ENCODE measurements around the gene ZC3H11A. TPM values are rescaled to one million over a fixed set of nuclear protein-coding genes. Genes with fewer than 3 reads are reported as not detected.

ZC3H11A gene
- total RNA-seq, 1 experiment from 2014 or later, result 75.2 TPM

GRCh38 chr1:203813581-203814341 is 18.3 kb downstream of the ZC3H11A start:
- POLR2A ChIA-PET, result no interaction called here
- Mint-ChIP-seq H3K9me3 (no peaks in the 10 kb centered on the region), H3K36me3 (peaks cover 53% of the 10 kb centered on the region), H3K27me3 (ENCODE audit: low read depth) (no peaks in the 10 kb centered on the region; the same call in 1 of the 2 replicates), H3K4me1 (no peaks in the 10 kb centered on the region), H3K4me3 (no peak overlapping the region), H3K27ac (no peak overlapping the region)
- DNase-seq (ENCODE audit: low spot score) (no peak), ATAC-seq (no peak)
- CTCF ChIA-PET, result no interaction called here
- TF ChIP-seq ZNF121 (CRISPR knock-in tag; IDR thresholded peaks at IDR 0.05), result no peak
- no peak for TF ChIP-seq EMX1 (CRISPR knock-in tag; IDR thresholded peaks at IDR 0.05)
- no peak for TF ChIP-seq PREB (CRISPR knock-in tag; IDR thresholded peaks at IDR 0.05; ENCODE audit: borderline replicate concordance)
- TF ChIP-seq ZNF425 (CRISPR knock-in tag; conservative IDR thresholded peaks at IDR 0.05), result no peak
- no peak for TF ChIP-seq TCF7 (CRISPR knock-in tag; IDR thresholded peaks at IDR 0.05; ENCODE audit: low read depth)

GRCh38 chr1:203818399-203818798 is 23.0 kb downstream of the ZC3H11A start:
- H3K27ac Mint-ChIP-seq, result peak overlapping the region; percentile 19; the same call in 1 of the 2 replicates
- H3K4me3 Mint-ChIP-seq, result no peak overlapping the region
- CTCF ChIA-PET, result interaction anchor here (0.6 kb wide), 1 partner anchor 24 kb away, joined by 8 read pairs; no protein-coding TSS in a partner anchor
- H3K9me3 Mint-ChIP-seq, result no peaks in the 10 kb centered on the region
- TF ChIP-seq ZNF317 (CRISPR knock-in tag; IDR thresholded peaks at IDR 0.05; ENCODE audit: borderline replicate concordance, low read depth) (no peak), SOX15 (CRISPR knock-in tag; IDR thresholded peaks at IDR 0.05) (no peak), ZNF138 (CRISPR knock-in tag; conservative IDR thresholded peaks at IDR 0.05) (no peak), ZNF219 (CRISPR knock-in tag; IDR thresholded peaks at IDR 0.05; ENCODE audit: borderline replicate concordance) (no peak), ERG (CRISPR knock-in tag; IDR thresholded peaks at IDR 0.05) (no peak), SP1 (CRISPR knock-in tag; conservative IDR thresholded peaks at IDR 0.05) (no peak), NFYB (CRISPR knock-in tag; conservative IDR thresholded peaks at IDR 0.05; ENCODE audit: low read depth) (no peak)
- no peaks in the 10 kb centered on the region for H3K27me3 Mint-ChIP-seq (ENCODE audit: low read depth)
- POLR2A ChIA-PET, result no interaction called here
- no peaks in the 10 kb centered on the region for H3K4me1 Mint-ChIP-seq
- ATAC-seq, result no peak
- no peak for DNase-seq (ENCODE audit: low spot score)
- H3K36me3 Mint-ChIP-seq, result peaks cover 67% of the 10 kb centered on the region

- ChIA-PET POLR2A (no interaction called here), CTCF (no interaction called here)
- Mint-ChIP-seq H3K36me3 (peaks cover 63% of the 10 kb centered on the region), H3K27me3 (ENCODE audit: low read depth) (no peaks in the 10 kb centered on the region), H3K4me1 (peaks cover 5% of the 10 kb centered on the region), H3K4me3 (no peak overlapping the region), H3K27ac (no peak overlapping the region), H3K9me3 (no peaks in the 10 kb centered on the region)
- DNase-seq (ENCODE audit: low spot score), result no peak
- no peak for ATAC-seq
- TF ChIP-seq ZNF425 (CRISPR knock-in tag; conservative IDR thresholded peaks at IDR 0.05) (no peak), SMAD3 (CRISPR knock-in tag; IDR thresholded peaks at IDR 0.05; ENCODE audit: borderline replicate concordance) (no peak), FOXJ3 (CRISPR knock-in tag; IDR thresholded peaks at IDR 0.05; ENCODE audit: borderline replicate concordance) (no peak), ZNF281 (CRISPR knock-in tag; IDR thresholded peaks at IDR 0.05) (no peak), ZNF138 (CRISPR knock-in tag; conservative IDR thresholded peaks at IDR 0.05) (no peak), NFE2L1 (CRISPR knock-in tag; IDR thresholded peaks at IDR 0.05) (no peak), CREB1 (CRISPR knock-in tag; IDR thresholded peaks at IDR 0.05) (no peak), TEAD4 (CRISPR knock-in tag; IDR thresholded peaks at IDR 0.05) (no peak), NFATC4 (CRISPR knock-in tag; IDR thresholded peaks at IDR 0.05) (no peak), CREM (CRISPR knock-in tag; IDR thresholded peaks at IDR 0.05) (no peak), MXD4 (CRISPR knock-in tag; IDR thresholded peaks at IDR 0.05; ENCODE audit: borderline replicate concordance) (no peak)
- TF ChIP-seq, protein P1, sequence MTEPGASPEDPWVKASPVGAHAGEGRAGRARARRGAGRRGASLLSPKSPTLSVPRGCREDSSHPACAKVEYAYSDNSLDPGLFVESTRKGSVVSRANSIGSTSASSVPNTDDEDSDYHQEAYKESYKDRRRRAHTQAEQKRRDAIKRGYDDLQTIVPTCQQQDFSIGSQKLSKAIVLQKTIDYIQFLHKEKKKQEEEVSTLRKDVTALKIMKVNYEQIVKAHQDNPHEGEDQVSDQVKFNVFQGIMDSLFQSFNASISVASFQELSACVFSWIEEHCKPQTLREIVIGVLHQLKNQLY (CRISPR knock-in tag; IDR thresholded peaks at IDR 0.05), result no peak
Observed at GRCh38 chr1:203823306-203823705, 27.9 kb downstream of the ZC3H11A start.

Data from WTC11 (cell line).